Activated naive CD8-positive, alpha-beta T cell treated with anti-CD3 and anti-CD28 coated beads for 36 hours (primary cell): ENCODE data around the gene KIF19. TPM values are rescaled to one million over a fixed set of nuclear protein-coding genes. Genes with fewer than 3 reads are reported as not detected.
"Not testable (repeated sequence)": the region's sequence is repeated elsewhere in the genome, so short reads cannot be mapped to it uniquely, and the experiment has no call there.

Experiments
- DNase-seq: peaks from one replicate; pipeline ENCODE4 v3.0.0; 2021
- H3K27ac Mint-ChIP-seq: one replicate; pipeline ENCODE4 v1.8.0; 2022; ENCODE audit warnings: mild to moderate bottlenecking, moderate library complexity, mixed read lengths
- H3K27me3 Mint-ChIP-seq: one replicate; pipeline ENCODE4 v1.8.0; 2022; ENCODE audit warnings: mild to moderate bottlenecking, mixed read lengths
- H3K36me3 Mint-ChIP-seq: one replicate; pipeline ENCODE4 v1.8.0; 2021; ENCODE audit warnings: mild to moderate bottlenecking, mixed read lengths
- H3K4me1 Mint-ChIP-seq: one replicate; pipeline ENCODE4 v1.8.0; 2021; ENCODE audit warnings: mixed read lengths
- H3K4me3 Mint-ChIP-seq: one replicate; pipeline ENCODE4 v1.8.0; 2022; ENCODE audit warnings: mild to moderate bottlenecking, moderate library complexity, mixed read lengths
- H3K9me3 Mint-ChIP-seq: one replicate; pipeline ENCODE4 v1.8.0; 2022; ENCODE audit warnings: mixed read lengths
- total RNA-seq, 2 experiments: library from RNA; stranded (reverse); gene quantifications; one replicate each; pipeline ENCODE4 v1.2.3, GENCODE V29; 2021

KIF19 gene
- under 1 TPM in 1 of 2 experiments, not detected in 1; 0.08 TPM for total RNA-seq

GRCh38 chr17:74325743-74326379 is at the start of gene KIF19:
Gene KIF19, plus strand, starts transcription at chr17:74326226. Its CDS starts 124 bp downstream, at chr17:74326350.
- no peak within 1 kb of the TSS for H3K27ac Mint-ChIP-seq
- H3K4me3 Mint-ChIP-seq = peak within 1 kb of the TSS; percentile 27
- H3K9me3 Mint-ChIP-seq = no peaks in the 10 kb centered on the region
- H3K4me1 Mint-ChIP-seq = no peaks in the 10 kb centered on the region
- peaks cover 50% of the 10 kb centered on the region for H3K27me3 Mint-ChIP-seq
- H3K36me3 Mint-ChIP-seq = no peaks in the 10 kb centered on the region
- peak; percentile 73 for DNase-seq

GRCh38 chr17:74276541-74277009 is 49.5 kb upstream of the KIF19 start:
- no peak overlapping the region for H3K27ac Mint-ChIP-seq
- DNase-seq = no peak
- peaks cover 21% of the 10 kb centered on the region for H3K27me3 Mint-ChIP-seq
- H3K9me3 Mint-ChIP-seq = no peaks in the 10 kb centered on the region
- peaks cover 26% of the 10 kb centered on the region for H3K4me1 Mint-ChIP-seq
- no peak overlapping the region for H3K4me3 Mint-ChIP-seq
- no peaks in the 10 kb centered on the region for H3K36me3 Mint-ChIP-seq

- DNase-seq = no peak
- peaks cover 34% of the 10 kb centered on the region for H3K4me1 Mint-ChIP-seq
- peaks cover 20% of the 10 kb centered on the region for H3K27me3 Mint-ChIP-seq
- no peaks in the 10 kb centered on the region for H3K36me3 Mint-ChIP-seq
- H3K4me3 Mint-ChIP-seq = no peak overlapping the region
- H3K9me3 Mint-ChIP-seq = no peaks in the 10 kb centered on the region
- H3K27ac Mint-ChIP-seq = no peak overlapping the region
Observed at GRCh38 chr17:74277935-74278334, 48.1 kb upstream of the KIF19 start.

- H3K27me3 Mint-ChIP-seq, DNase-seq, H3K36me3 Mint-ChIP-seq, H3K9me3 Mint-ChIP-seq, H3K4me3 Mint-ChIP-seq: not testable (repeated sequence)
- Mint-ChIP-seq H3K4me1 (peaks cover 29% of the 10 kb centered on the region), H3K27ac (peak overlapping the region; percentile 79)
Observed at GRCh38 chr17:74279617-74280016, 46.4 kb upstream of the KIF19 start.

GRCh38 chr17:74280093-74280513 is 45.9 kb upstream of the KIF19 start:
- H3K36me3 Mint-ChIP-seq = no peaks in the 10 kb centered on the region

GRCh38 chr17:74281799-74282198 is 44.2 kb upstream of the KIF19 start:
- H3K27me3 Mint-ChIP-seq = no peaks in the 10 kb centered on the region
- H3K9me3 Mint-ChIP-seq = no peaks in the 10 kb centered on the region
- DNase-seq = no peak
- no peaks in the 10 kb centered on the region for H3K36me3 Mint-ChIP-seq
- H3K27ac Mint-ChIP-seq = peak overlapping the region; percentile 2
- H3K4me3 Mint-ChIP-seq = no peak overlapping the region
- peaks cover 28% of the 10 kb centered on the region for H3K4me1 Mint-ChIP-seq

More at GRCh38 chr17:74280093-74280513, 45.9 kb upstream of the KIF19 start:
- Mint-ChIP-seq H3K9me3 (no peaks in the 10 kb centered on the region), H3K4me3 (no peak overlapping the region), H3K4me1 (peaks cover 29% of the 10 kb centered on the region), H3K27me3 (peaks cover under 1% of the 10 kb centered on the region), H3K27ac (peak overlapping the region; percentile 79)
- peak; percentile 61 for DNase-seq

GRCh38 chr17:74282274-74282586 is 43.8 kb upstream of the KIF19 start:
- not testable (repeated sequence) for DNase-seq, H3K36me3 Mint-ChIP-seq, H3K27me3 Mint-ChIP-seq, H3K9me3 Mint-ChIP-seq, H3K4me3 Mint-ChIP-seq
- peaks cover 28% of the 10 kb centered on the region for H3K4me1 Mint-ChIP-seq
- peak overlapping the region; percentile 93 for H3K27ac Mint-ChIP-seq

GRCh38 chr17:74282587-74283370 is 43.2 kb upstream of the KIF19 start:
- no peaks in the 10 kb centered on the region for H3K36me3 Mint-ChIP-seq
- H3K9me3 Mint-ChIP-seq = no peaks in the 10 kb centered on the region
- peak overlapping the region; percentile 38 for H3K4me3 Mint-ChIP-seq
- H3K4me1 Mint-ChIP-seq = peaks cover 28% of the 10 kb centered on the region
- peak; percentile 71 for DNase-seq
- no peaks in the 10 kb centered on the region for H3K27me3 Mint-ChIP-seq
- peak overlapping the region; percentile 93 for H3K27ac Mint-ChIP-seq

GRCh38 chr17:74283371-74283673 is 42.7 kb upstream of the KIF19 start:
- Mint-ChIP-seq H3K9me3 (no peaks in the 10 kb centered on the region), H3K27me3 (no peaks in the 10 kb centered on the region), H3K4me1 (peaks cover 28% of the 10 kb centered on the region), H3K4me3 (no peak overlapping the region), H3K27ac (peak overlapping the region; percentile 93), H3K36me3 (no peaks in the 10 kb centered on the region)
- no peak for DNase-seq

GRCh38 chr17:74287031-74287602 is 38.9 kb upstream of the KIF19 start:
- DNase-seq = no peak
- peaks cover 23% of the 10 kb centered on the region for H3K4me1 Mint-ChIP-seq
- no peaks in the 10 kb centered on the region for H3K27me3 Mint-ChIP-seq
- no peaks in the 10 kb centered on the region for H3K36me3 Mint-ChIP-seq
- H3K4me3 Mint-ChIP-seq = no peak overlapping the region
- no peak overlapping the region for H3K27ac Mint-ChIP-seq
- H3K9me3 Mint-ChIP-seq = no peaks in the 10 kb centered on the region

- Mint-ChIP-seq H3K27ac (no peak overlapping the region), H3K4me3 (no peak overlapping the region), H3K4me1 (peaks cover 13% of the 10 kb centered on the region), H3K27me3 (no peaks in the 10 kb centered on the region), H3K36me3 (no peaks in the 10 kb centered on the region), H3K9me3 (no peaks in the 10 kb centered on the region)
- DNase-seq = peak; percentile 11
Observed at GRCh38 chr17:74288785-74289184, 37.2 kb upstream of the KIF19 start.

- no peak for DNase-seq
- Mint-ChIP-seq H3K27me3 (no peaks in the 10 kb centered on the region), H3K27ac (no peak overlapping the region), H3K9me3 (peaks cover under 1% of the 10 kb centered on the region), H3K4me1 (peaks cover 11% of the 10 kb centered on the region), H3K36me3 (no peaks in the 10 kb centered on the region), H3K4me3 (no peak overlapping the region)
Observed at GRCh38 chr17:74289688-74290087, 36.3 kb upstream of the KIF19 start.

- Mint-ChIP-seq H3K9me3 (peaks cover 2% of the 10 kb centered on the region), H3K27ac (no peak overlapping the region), H3K36me3 (no peaks in the 10 kb centered on the region), H3K4me3 (no peak overlapping the region), H3K4me1 (peaks cover 6% of the 10 kb centered on the region), H3K27me3 (no peaks in the 10 kb centered on the region)
- DNase-seq = no peak
Observed at GRCh38 chr17:74290340-74290739, 35.7 kb upstream of the KIF19 start.

GRCh38 chr17:74292495-74292894 is 33.5 kb upstream of the KIF19 start:
- Mint-ChIP-seq H3K4me1 (peaks cover 6% of the 10 kb centered on the region), H3K36me3 (no peaks in the 10 kb centered on the region), H3K4me3 (no peak overlapping the region), H3K27ac (no peak overlapping the region), H3K9me3 (peaks cover 2% of the 10 kb centered on the region), H3K27me3 (peaks cover under 1% of the 10 kb centered on the region)
- no peak for DNase-seq

GRCh38 chr17:74295625-74296547 is 30.1 kb upstream of the KIF19 start:
- Mint-ChIP-seq H3K9me3 (peaks cover 2% of the 10 kb centered on the region), H3K27ac (no peak overlapping the region), H3K36me3 (no peaks in the 10 kb centered on the region), H3K4me1 (peaks cover 3% of the 10 kb centered on the region), H3K4me3 (no peak overlapping the region), H3K27me3 (peaks cover 10% of the 10 kb centered on the region)
- DNase-seq = no peak
